DND-41 (cell line): Measurements from ENCODE around the gene FRYL.

Source experiments
- ATAC-seq: fragments of 200-7000 bp; cut with Tn5 transposase; 3 replicates; pipeline ENCODE4 v1.9.1; 2021; ENCODE audit warnings: low read depth; ENCODE audit not compliant: insufficient read depth
- DNase-seq: peaks from one replicate; pipeline ENCODE4 v3.0.0-alpha.2; 2020
- H2AFZ ChIP-seq: 2 replicates; pipeline ENCODE4 v1.6.0; 2012; ENCODE audit warnings: low read depth, low read length
- H3K27ac ChIP-seq: 2 replicates; pipeline ENCODE4 v1.5.1; 2012; ENCODE audit warnings: low read length, inconsistent platforms
- H3K27me3 ChIP-seq: fragments of 200-600 bp; sonication (generic); 2 replicates; pipeline ENCODE4 v1.6.0; 2012; ENCODE audit warnings: low read length, mild to moderate bottlenecking, inconsistent platforms; ENCODE audit not compliant: insufficient read depth, poor library complexity
- H3K36me3 ChIP-seq: 2 replicates; pipeline ENCODE4 v1.5.1; 2012; ENCODE audit warnings: low read length, inconsistent platforms; ENCODE audit not compliant: insufficient read depth
- H3K4me1 ChIP-seq: 2 replicates; pipeline ENCODE4 v1.5.1; 2012; ENCODE audit warnings: mild to moderate bottlenecking, low read length; ENCODE audit not compliant: insufficient read depth
- H3K4me2 ChIP-seq: 2 replicates; pipeline ENCODE4 v1.6.0; 2012; ENCODE audit warnings: mild to moderate bottlenecking, moderate library complexity, low read length, inconsistent platforms; ENCODE audit not compliant: insufficient read depth
- H3K4me3 ChIP-seq, 2 experiments: fragments of 200-600 bp in 1 of 2; shearing (Covaris generic) in 1 of 2; 2 replicates each; pipeline ENCODE4 v1.5.1; 2012 to 2016; ENCODE audit warnings: inconsistent platforms in 2 of 2, low read length in 2 of 2, mild to moderate bottlenecking in 2 of 2, low read depth in 1 of 2, moderate library complexity in 1 of 2
- H3K79me2 ChIP-seq: 2 replicates; pipeline ENCODE4 v1.6.0; 2012; ENCODE audit warnings: low read length, inconsistent platforms; ENCODE audit not compliant: insufficient read depth
- H3K9ac ChIP-seq: 2 replicates; pipeline ENCODE4 v1.6.0; 2012; ENCODE audit warnings: low read depth, mild to moderate bottlenecking, inconsistent platforms, low read length, moderate library complexity
- H3K9me3 ChIP-seq: 2 replicates; pipeline ENCODE4 v1.5.1; 2012; ENCODE audit warnings: low read length, moderate library complexity, mild to moderate bottlenecking, inconsistent platforms; ENCODE audit not compliant: insufficient read depth, severe bottlenecking
- H4K20me1 ChIP-seq: 2 replicates; pipeline ENCODE4 v1.6.0; 2012; ENCODE audit warnings: low read length; ENCODE audit not compliant: insufficient read depth
- CTCF ChIP-seq: IDR thresholded peaks from 2 replicates; pipeline ENCODE4 v1.5.1; 2012; ENCODE audit warnings: borderline replicate concordance, low read length, moderate library complexity, mild to moderate bottlenecking; ENCODE audit not compliant: poor library complexity, severe bottlenecking; ENCODE audit errors: extremely low read depth
- EZH2 ChIP-seq: IDR thresholded peaks from 3 replicates; pipeline ENCODE4 v1.6.1; 2012; ENCODE audit warnings: borderline replicate concordance, low read depth, mild to moderate bottlenecking, moderate library complexity, low read length, inconsistent platforms; ENCODE audit not compliant: severe bottlenecking

Gene FRYL

GRCh38 chr4:48470570-48470969 lies 309.5 kb downstream of the FRYL start:
- H3K9ac ChIP-seq, result no peak overlapping the region
- H3K27me3 ChIP-seq, result no peaks in the 10 kb centered on the region
- no peaks in the 10 kb centered on the region for H3K9me3 ChIP-seq
- TF ChIP-seq CTCF (no peak), EZH2 (no peak)
- ATAC-seq (no peak), DNase-seq (no peak)
- no peak overlapping the region for H3K27ac ChIP-seq
- H3K36me3 ChIP-seq, result no peaks in the 10 kb centered on the region
- H2AFZ ChIP-seq, result no peak overlapping the region
- no peak overlapping the region for H3K4me3 ChIP-seq
- H3K4me1 ChIP-seq, result no peaks in the 10 kb centered on the region
- H3K4me2 ChIP-seq, result no peak overlapping the region
- H4K20me1 ChIP-seq, result no peaks in the 10 kb centered on the region
- H3K79me2 ChIP-seq, result no peaks in the 10 kb centered on the region

GRCh38 chr4:48470137-48470536 lies 309.9 kb downstream of the FRYL start:
- Histone ChIP-seq H3K4me1 (no peaks in the 10 kb centered on the region), H4K20me1 (no peaks in the 10 kb centered on the region), H3K4me2 (no peak overlapping the region), H3K79me2 (no peaks in the 10 kb centered on the region), H3K4me3 (no peak overlapping the region), H3K36me3 (no peaks in the 10 kb centered on the region), H2AFZ (no peak overlapping the region), H3K27me3 (no peaks in the 10 kb centered on the region), H3K27ac (no peak overlapping the region), H3K9ac (no peak overlapping the region), H3K9me3 (no peaks in the 10 kb centered on the region)
- TF ChIP-seq EZH2, result no peak
- no peak for TF ChIP-seq CTCF
- no peak for ATAC-seq
- no peak for DNase-seq

DNA sequence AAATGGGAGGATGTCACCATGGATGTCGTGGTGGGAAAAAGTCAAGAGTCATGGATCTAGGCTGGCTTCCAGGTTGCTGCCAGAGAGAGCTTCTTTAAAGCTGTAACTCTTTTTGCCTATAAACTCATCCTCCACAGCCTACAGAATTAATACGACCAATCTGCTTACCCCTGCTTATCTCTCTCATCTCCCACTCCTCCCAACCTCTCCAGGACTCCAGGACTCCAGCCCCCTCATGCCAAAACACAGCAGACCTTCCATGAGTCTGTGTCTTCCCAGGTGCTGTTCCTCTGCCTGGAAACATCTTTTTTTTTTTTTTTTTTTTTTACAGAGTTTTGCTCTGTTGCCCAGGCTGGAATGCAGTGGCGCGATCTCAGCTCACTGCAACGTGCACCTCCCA lies 312.2 kb downstream of the FRYL start:
- Histone ChIP-seq H2AFZ (no peak overlapping the region), H3K9ac (no peak overlapping the region), H3K4me3 (no peak overlapping the region), H3K79me2 (no peaks in the 10 kb centered on the region), H3K27me3 (no peaks in the 10 kb centered on the region), H3K36me3 (no peaks in the 10 kb centered on the region), H3K9me3 (no peaks in the 10 kb centered on the region), H3K4me2 (no peak overlapping the region), H3K27ac (no peak overlapping the region), H4K20me1 (no peaks in the 10 kb centered on the region), H3K4me1 (no peaks in the 10 kb centered on the region)
- ATAC-seq (no peak), DNase-seq (no peak)
- TF ChIP-seq EZH2 (no peak), CTCF (no peak)

- no peaks in the 10 kb centered on the region for H3K4me1 ChIP-seq
- no peaks in the 10 kb centered on the region for H3K79me2 ChIP-seq
- no peak for DNase-seq
- no peaks in the 10 kb centered on the region for H4K20me1 ChIP-seq
- no peaks in the 10 kb centered on the region for H3K27me3 ChIP-seq
- H2AFZ ChIP-seq, result no peak overlapping the region
- H3K4me3 ChIP-seq, result no peak overlapping the region
- H3K4me2 ChIP-seq, result no peak overlapping the region
- no peaks in the 10 kb centered on the region for H3K9me3 ChIP-seq
- H3K9ac ChIP-seq, result no peak overlapping the region
- no peak overlapping the region for H3K27ac ChIP-seq
- TF ChIP-seq EZH2 (no peak), CTCF (no peak)
- no peaks in the 10 kb centered on the region for H3K36me3 ChIP-seq
- no peak for ATAC-seq
Observed at GRCh38 chr4:48467442-48467841, 312.6 kb downstream of the FRYL start.
